Smooth muscle cell (in vitro differentiated cells): Measurements from ENCODE around the gene BRD3OS. TPM values are rescaled to one million over a fixed set of nuclear protein-coding genes. Genes with fewer than 3 reads are reported as not detected.

Source experiments
- DNase-seq: peaks from one replicate; lab custom pipeline; 2025; ENCODE audit not compliant: unreplicated experiment; lab: John Stamatoyannopoulos, UW
- H2AFZ ChIP-seq: fragments of 200-600 bp; sonication (generic); 2 replicates; pipeline ENCODE4 v1.6.0; 2016; ENCODE audit warnings: antibody characterized with exemption, low read depth, mild to moderate bottlenecking
- H3F3A ChIP-seq: fragments of 200-600 bp; sonication (generic); 2 replicates; pipeline ENCODE4 v1.6.0; 2017; ENCODE audit warnings: antibody characterized with exemption, low read depth
- H3K27ac ChIP-seq: fragments of 200-600 bp; sonication (generic); 2 replicates; pipeline ENCODE4 v1.5.1; 2016; ENCODE audit warnings: low read depth, mild to moderate bottlenecking
- H3K27me3 ChIP-seq: fragments of 200-600 bp; sonication (generic); 2 replicates; pipeline ENCODE4 v1.6.1; 2016; ENCODE audit warnings: low read depth, mild to moderate bottlenecking
- H3K36me3 ChIP-seq: fragments of 200-600 bp; sonication (generic); 2 replicates; pipeline ENCODE4 v1.5.1; 2016; ENCODE audit warnings: low read depth
- H3K4me1 ChIP-seq: fragments of 200-600 bp; sonication (generic); 2 replicates; pipeline ENCODE4 v1.5.1; 2016; ENCODE audit warnings: low read depth
- H3K4me2 ChIP-seq: fragments of 200-600 bp; sonication (generic); 2 replicates; pipeline ENCODE4 v1.6.0; 2016; ENCODE audit warnings: mild to moderate bottlenecking
- H3K4me3 ChIP-seq: fragments of 200-600 bp; sonication (generic); 2 replicates; pipeline ENCODE4 v1.5.1; 2016; ENCODE audit warnings: mild to moderate bottlenecking
- H3K79me2 ChIP-seq: fragments of 200-600 bp; sonication (generic); 2 replicates; pipeline ENCODE4 v1.6.0; 2016; ENCODE audit warnings: low read depth, mild to moderate bottlenecking
- H3K9ac ChIP-seq: fragments of 200-600 bp; sonication (generic); 2 replicates; pipeline ENCODE4 v1.6.0; 2016; ENCODE audit warnings: low read depth
- H3K9me3 ChIP-seq: fragments of 200-600 bp; sonication (generic); replicated peaks from 2 replicates; pipeline ENCODE4 v1.5.1; 2016; ENCODE audit warnings: low read depth
- H4K20me1 ChIP-seq: fragments of 200-600 bp; sonication (generic); 2 replicates; pipeline ENCODE4 v1.6.0; 2016; ENCODE audit warnings: low read depth
- WGBS: methylation state at CpG from one replicate; pipeline ENCODE4 v1.1.7; 2016; ENCODE audit warnings: low lambda C conversion rate; 5-methylcytosine and 5-hydroxymethylcytosine counted together
- polyA plus RNA-seq: library from polyadenylated mRNA; unstranded; fragments of >200 nt; fragmentation: Nextera tagmentation; extraction: Ambion mirVana; gene quantifications from 2 replicates; pipeline ENCODE4 v1.2.1, GENCODE V29; 2016
- total RNA-seq: library from RNA; depleted of rRNA; stranded (reverse); fragments of >200 nt; gene quantifications from 2 replicates; pipeline ENCODE4 v1.2.3, GENCODE V29; 2014
- TF ChIP-seq, protein P1 (sequence below): fragments of 200-600 bp; sonication (generic); IDR thresholded peaks from 2 replicates; pipeline ENCODE4 v1.5.1; 2017; ENCODE audit warnings: borderline replicate concordance, mild to moderate bottlenecking, antibody characterized with exemption; ENCODE audit not compliant: insufficient read depth, poor library complexity, severe bottlenecking

The BRD3OS gene
- total and polyA plus RNA-seq, 2 experiments from 2014 or later = 16.0 to 16.1 TPM

DNA sequence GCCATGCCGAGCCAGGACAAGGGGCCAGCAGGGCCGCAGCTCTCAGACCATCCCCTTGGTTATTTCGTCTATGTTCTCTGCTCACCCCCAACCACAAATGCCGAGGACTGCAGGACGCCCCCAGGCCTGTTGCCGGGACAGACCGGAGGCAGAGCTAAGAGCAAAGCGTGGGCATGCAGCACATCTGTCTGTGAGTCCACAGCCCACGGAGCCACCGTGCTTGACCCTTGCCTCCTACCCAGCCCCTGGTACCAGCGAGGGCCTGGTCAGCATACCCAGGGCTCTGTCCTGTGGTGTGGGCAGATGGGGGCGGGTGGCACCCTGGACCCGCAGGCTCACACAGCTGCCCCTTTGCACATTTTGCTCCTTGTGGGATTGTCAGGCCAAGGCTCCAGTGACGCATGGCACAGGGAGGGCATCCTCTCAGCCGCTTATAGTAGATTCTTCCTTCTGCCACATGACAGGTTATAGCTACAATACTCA, 37.8 kb downstream of the BRD3OS start:
- no peaks in the 10 kb centered on the region for H3K4me1 ChIP-seq
- no peak overlapping the region for H3K9ac ChIP-seq
- no peaks in the 10 kb centered on the region for H3K36me3 ChIP-seq
- no peak for DNase-seq
- peaks cover 87% of the 10 kb centered on the region for H3K79me2 ChIP-seq
- H3F3A ChIP-seq = peaks cover 8% of the 10 kb centered on the region
- H3K4me2 ChIP-seq = no peak overlapping the region
- WGBS = 94% methylated on average over 15 of the region's 15 CpGs
- TF ChIP-seq, protein P1, sequence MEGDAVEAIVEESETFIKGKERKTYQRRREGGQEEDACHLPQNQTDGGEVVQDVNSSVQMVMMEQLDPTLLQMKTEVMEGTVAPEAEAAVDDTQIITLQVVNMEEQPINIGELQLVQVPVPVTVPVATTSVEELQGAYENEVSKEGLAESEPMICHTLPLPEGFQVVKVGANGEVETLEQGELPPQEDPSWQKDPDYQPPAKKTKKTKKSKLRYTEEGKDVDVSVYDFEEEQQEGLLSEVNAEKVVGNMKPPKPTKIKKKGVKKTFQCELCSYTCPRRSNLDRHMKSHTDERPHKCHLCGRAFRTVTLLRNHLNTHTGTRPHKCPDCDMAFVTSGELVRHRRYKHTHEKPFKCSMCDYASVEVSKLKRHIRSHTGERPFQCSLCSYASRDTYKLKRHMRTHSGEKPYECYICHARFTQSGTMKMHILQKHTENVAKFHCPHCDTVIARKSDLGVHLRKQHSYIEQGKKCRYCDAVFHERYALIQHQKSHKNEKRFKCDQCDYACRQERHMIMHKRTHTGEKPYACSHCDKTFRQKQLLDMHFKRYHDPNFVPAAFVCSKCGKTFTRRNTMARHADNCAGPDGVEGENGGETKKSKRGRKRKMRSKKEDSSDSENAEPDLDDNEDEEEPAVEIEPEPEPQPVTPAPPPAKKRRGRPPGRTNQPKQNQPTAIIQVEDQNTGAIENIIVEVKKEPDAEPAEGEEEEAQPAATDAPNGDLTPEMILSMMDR = no peak
- no peak overlapping the region for H3K27ac ChIP-seq
- H4K20me1 ChIP-seq = peaks cover 89% of the 10 kb centered on the region
- H3K9me3 ChIP-seq = no peaks in the 10 kb centered on the region
- H3K27me3 ChIP-seq = no peaks in the 10 kb centered on the region
- H2AFZ ChIP-seq = no peak overlapping the region
- H3K4me3 ChIP-seq = no peak overlapping the region

DNA sequence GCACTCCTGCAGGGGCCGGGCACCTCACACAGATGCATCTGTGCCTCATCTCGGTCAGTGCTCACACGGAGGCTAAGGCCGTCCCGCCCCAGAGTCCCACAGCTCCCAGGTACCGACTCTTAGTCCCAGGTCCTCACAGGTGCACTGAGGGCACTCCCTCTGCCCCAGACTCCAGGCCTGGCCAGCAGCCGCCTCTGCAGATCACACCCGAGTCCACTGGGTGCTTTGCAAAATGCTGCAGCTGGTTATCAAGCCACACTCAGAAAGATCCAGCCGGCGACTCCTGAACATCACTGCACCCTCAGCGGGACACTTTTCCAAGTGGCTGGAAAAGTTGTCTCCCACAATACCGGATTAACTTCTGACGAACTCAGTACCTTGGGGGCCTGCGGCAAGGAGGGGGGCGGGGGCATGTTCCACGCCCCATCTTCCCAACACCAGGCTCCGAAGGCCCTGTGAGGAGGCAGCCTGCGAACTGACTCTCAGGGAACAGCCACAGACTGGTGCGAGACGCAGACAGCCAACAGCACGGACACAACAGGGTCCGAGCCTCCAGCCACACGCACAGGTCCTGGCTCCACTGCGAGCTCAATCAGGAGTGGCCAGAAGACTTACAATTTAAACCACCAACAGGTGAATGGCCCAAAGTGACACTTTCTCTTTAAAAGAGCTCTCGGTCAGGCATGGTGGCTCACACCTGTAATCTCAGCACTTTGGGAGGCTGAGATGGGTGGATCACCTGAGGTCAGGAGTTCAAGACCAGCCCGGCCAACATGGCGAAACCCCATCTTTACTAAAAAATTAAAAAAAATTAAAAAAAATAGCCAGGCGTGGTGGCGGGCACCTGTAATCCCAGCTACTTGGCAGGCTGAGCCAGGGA, 38.5 kb downstream of the BRD3OS start:
- 93% methylated on average over 29 of the region's 29 CpGs for WGBS
- Histone ChIP-seq H3K4me1 (no peaks in the 10 kb centered on the region), H3K36me3 (no peaks in the 10 kb centered on the region), H3K4me2 (no peak overlapping the region), H3K27ac (no peak overlapping the region), H3K9ac (no peak overlapping the region), H4K20me1 (peaks cover 82% of the 10 kb centered on the region), H3K27me3 (no peaks in the 10 kb centered on the region), H3K79me2 (peaks cover 80% of the 10 kb centered on the region), H3F3A (peaks cover 8% of the 10 kb centered on the region), H3K4me3 (no peak overlapping the region), H3K9me3 (no peaks in the 10 kb centered on the region), H2AFZ (no peak overlapping the region)
- no peak for DNase-seq
- TF ChIP-seq, protein P1 = no peak

DNA sequence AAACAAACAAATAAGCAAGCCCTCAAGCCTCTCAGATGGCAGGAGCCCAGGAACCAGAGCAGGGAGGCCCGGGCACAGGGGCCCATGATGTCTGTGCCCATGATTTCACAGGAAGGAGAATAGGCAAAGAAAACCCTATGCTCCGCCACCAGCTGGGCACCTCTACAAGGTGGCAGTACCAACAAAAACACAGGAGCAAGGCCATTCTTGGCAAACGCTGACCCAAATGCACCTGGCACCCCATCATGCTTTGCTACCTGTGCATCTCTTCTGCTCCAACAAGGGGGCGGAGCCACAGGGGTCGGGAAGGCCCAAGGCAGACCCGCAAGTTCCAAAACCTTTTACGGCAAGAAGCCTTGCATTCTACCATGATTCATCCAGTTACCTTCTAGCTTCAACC, 39.4 kb downstream of the BRD3OS start:
- Histone ChIP-seq H3K4me1 (no peaks in the 10 kb centered on the region), H3K27me3 (peaks cover 2% of the 10 kb centered on the region), H3K9me3 (no peaks in the 10 kb centered on the region), H3K79me2 (peaks cover 71% of the 10 kb centered on the region), H2AFZ (no peak overlapping the region), H4K20me1 (peaks cover 73% of the 10 kb centered on the region), H3K4me3 (no peak overlapping the region), H3F3A (peaks cover 8% of the 10 kb centered on the region), H3K27ac (no peak overlapping the region), H3K36me3 (no peaks in the 10 kb centered on the region), H3K4me2 (no peak overlapping the region), H3K9ac (no peak overlapping the region)
- DNase-seq = no peak
- TF ChIP-seq, protein P1 = no peak
- WGBS = 92% methylated on average over 7 of the region's 7 CpGs
